Measurements from ENCODE around the gene C11orf21. TPM values are rescaled to one million over a fixed set of nuclear protein-coding genes. Genes with fewer than 3 reads are reported as not detected.
"Not testable (repeated sequence)": the region's sequence is repeated elsewhere in the genome, so short reads cannot be mapped to it uniquely, and the experiment has no call there.

Gene C11orf21
- total and polyA plus RNA-seq, 2 experiments from 2014 or later, result 1.3 to 1.8 TPM

DNA sequence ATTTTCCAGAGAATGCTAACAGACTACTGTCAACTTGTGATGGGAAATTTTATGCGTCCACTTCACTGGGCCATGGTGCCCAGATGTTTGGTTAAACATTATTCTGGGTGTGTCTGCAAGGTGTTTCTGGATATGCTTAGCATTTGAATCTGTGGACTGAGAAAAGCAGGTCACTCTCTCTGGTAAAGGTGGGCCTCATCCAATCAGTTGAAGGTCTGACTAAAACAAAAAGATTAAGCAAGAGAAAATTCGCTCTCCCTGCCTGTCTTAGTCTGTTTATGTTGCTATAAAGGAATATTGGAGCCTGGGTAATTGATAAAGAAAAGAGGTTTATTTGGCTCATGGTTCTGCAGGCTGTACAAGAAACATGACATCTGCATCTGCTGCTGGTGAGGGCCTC, 43.3 kb upstream of the C11orf21 start:
- Histone ChIP-seq H3K36me3 (no peaks in the 10 kb centered on the region), H3K4me3 (no peak overlapping the region), H3K27me3 (no peaks in the 10 kb centered on the region), H3K4me1 (ENCODE audit: low read depth) (no peaks in the 10 kb centered on the region), H3K9me3 (ENCODE audit: low read depth) (no peaks in the 10 kb centered on the region), H3K27ac (no peak overlapping the region)
- DNase-seq (ENCODE audit: low read depth in 1 of 2, low spot score in 1 of 2), result no peak
- TF ChIP-seq, protein P1, sequence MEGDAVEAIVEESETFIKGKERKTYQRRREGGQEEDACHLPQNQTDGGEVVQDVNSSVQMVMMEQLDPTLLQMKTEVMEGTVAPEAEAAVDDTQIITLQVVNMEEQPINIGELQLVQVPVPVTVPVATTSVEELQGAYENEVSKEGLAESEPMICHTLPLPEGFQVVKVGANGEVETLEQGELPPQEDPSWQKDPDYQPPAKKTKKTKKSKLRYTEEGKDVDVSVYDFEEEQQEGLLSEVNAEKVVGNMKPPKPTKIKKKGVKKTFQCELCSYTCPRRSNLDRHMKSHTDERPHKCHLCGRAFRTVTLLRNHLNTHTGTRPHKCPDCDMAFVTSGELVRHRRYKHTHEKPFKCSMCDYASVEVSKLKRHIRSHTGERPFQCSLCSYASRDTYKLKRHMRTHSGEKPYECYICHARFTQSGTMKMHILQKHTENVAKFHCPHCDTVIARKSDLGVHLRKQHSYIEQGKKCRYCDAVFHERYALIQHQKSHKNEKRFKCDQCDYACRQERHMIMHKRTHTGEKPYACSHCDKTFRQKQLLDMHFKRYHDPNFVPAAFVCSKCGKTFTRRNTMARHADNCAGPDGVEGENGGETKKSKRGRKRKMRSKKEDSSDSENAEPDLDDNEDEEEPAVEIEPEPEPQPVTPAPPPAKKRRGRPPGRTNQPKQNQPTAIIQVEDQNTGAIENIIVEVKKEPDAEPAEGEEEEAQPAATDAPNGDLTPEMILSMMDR (IDR thresholded peaks at IDR 0.05; ENCODE audit: low read depth, low read length), result no peak

DNA sequence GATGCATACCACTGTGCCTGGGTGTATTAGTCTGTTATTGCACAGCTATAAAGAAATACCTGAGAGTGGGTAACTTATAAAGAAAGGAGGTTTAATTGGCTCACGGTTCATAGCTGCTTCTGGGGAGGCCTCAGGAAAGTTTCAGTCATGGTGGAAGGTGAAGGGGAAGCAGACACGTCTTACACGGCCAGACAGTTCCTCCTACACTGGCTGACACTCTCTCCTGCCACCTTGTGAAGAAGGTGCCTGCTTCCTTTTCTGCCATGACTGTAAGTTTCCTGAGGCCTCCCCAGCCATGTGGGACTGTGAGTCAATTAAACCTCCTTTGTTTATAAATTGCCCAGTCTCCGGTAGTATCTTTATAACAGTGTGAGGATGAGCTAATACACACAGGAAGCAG, 41.8 kb upstream of the C11orf21 start:
- Histone ChIP-seq H3K27ac (no peak overlapping the region), H3K4me3 (no peak overlapping the region), H3K36me3 (no peaks in the 10 kb centered on the region), H3K9me3 (ENCODE audit: low read depth) (no peaks in the 10 kb centered on the region), H3K27me3 (no peaks in the 10 kb centered on the region), H3K4me1 (ENCODE audit: low read depth) (no peaks in the 10 kb centered on the region)
- DNase-seq (ENCODE audit: low read depth in 1 of 2, low spot score in 1 of 2), result no peak
- TF ChIP-seq, protein P1 (IDR thresholded peaks at IDR 0.05; ENCODE audit: low read depth, low read length), result no peak

DNA sequence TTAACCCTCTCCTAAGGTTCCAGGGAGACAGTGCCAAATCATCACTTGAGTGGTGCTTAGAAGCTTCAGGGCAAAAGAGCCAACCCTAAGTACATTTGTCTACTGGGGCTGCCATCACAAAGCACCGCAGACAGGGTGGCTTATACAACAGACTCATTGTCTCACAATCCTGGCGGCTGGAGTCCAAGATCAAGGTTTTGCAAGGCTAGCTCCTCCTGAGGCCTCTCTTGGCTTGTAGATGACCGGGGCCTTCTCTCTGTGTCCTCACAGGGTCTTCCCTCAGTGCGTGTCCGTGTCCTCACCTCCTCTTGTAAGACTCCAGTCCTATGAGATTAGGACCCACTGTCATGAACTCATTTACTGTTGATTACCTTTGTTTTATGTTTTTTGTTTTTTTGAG, 41.3 kb upstream of the C11orf21 start:
- TF ChIP-seq, protein P1 (IDR thresholded peaks at IDR 0.05; ENCODE audit: low read depth, low read length), result no peak
- Histone ChIP-seq H3K27ac (no peak overlapping the region), H3K4me1 (ENCODE audit: low read depth) (no peaks in the 10 kb centered on the region), H3K27me3 (no peaks in the 10 kb centered on the region), H3K9me3 (ENCODE audit: low read depth) (no peaks in the 10 kb centered on the region), H3K36me3 (no peaks in the 10 kb centered on the region), H3K4me3 (no peak overlapping the region)
- DNase-seq (ENCODE audit: low read depth in 1 of 2, low spot score in 1 of 2), result peak in 1 of 2 donors; percentile 52

DNA sequence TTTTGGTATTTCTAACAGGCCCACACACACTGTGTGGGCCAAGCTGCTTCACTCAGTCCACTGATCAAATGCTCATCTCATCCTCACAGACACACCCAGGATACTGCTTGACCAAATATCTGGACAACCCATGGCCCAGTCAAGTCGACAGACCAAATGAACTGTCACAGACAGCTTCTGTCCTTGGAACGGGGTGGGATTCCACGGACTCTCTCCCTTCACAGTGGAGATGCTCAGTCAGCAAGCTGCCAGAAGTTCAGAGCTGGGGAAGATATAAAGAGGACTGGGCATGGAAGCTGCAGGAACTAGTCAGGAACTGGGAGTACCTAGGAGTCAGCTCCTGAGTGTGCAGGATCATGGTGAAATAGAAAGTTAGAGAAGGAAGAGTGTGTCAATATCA, 40.8 kb upstream of the C11orf21 start:
- H3K36me3 ChIP-seq, result no peaks in the 10 kb centered on the region
- no peak overlapping the region for H3K4me3 ChIP-seq
- no peaks in the 10 kb centered on the region for H3K9me3 ChIP-seq (ENCODE audit: low read depth)
- TF ChIP-seq, protein P1 (IDR thresholded peaks at IDR 0.05; ENCODE audit: low read depth, low read length), result no peak
- H3K27me3 ChIP-seq, result no peaks in the 10 kb centered on the region
- no peaks in the 10 kb centered on the region for H3K4me1 ChIP-seq (ENCODE audit: low read depth)
- DNase-seq (ENCODE audit: low read depth in 1 of 2, low spot score in 1 of 2), result no peak
- H3K27ac ChIP-seq, result no peak overlapping the region

DNA sequence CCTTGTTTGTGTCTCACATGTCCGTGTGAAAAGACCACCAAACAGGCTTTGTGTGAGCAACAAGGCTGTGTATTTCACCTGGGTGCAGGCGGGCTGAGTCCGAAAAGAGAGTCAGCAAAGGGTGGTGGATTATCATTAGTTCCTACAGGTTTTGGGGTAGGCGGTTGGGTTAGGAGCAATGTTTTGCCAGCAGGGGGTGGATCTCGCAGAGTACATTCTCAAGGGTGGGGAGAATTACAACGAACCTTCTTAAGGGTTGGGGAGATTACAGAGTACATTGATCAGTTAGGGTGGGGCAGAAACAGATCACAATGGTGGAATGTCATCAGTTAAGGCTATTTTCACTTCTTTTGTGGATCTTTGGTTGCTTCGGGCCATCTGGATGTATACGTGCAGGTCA, 37.0 kb upstream of the C11orf21 start:
- not testable (repeated sequence) for H3K36me3 ChIP-seq; H3K27ac ChIP-seq; H3K4me3 ChIP-seq; H3K4me1 ChIP-seq (ENCODE audit: low read depth); H3K27me3 ChIP-seq; DNase-seq (ENCODE audit: low read depth in 1 of 2, low spot score in 1 of 2); H3K9me3 ChIP-seq (ENCODE audit: low read depth)

- DNase-seq (ENCODE audit: low read depth in 1 of 2, low spot score in 1 of 2); H3K27me3 ChIP-seq; H3K4me1 ChIP-seq (ENCODE audit: low read depth); H3K36me3 ChIP-seq; H3K4me3 ChIP-seq; H3K9me3 ChIP-seq (ENCODE audit: low read depth); H3K27ac ChIP-seq: not testable (repeated sequence)
These were observed 33.6 kb upstream of the C11orf21 start for GRCh38 chr11:2335286-2335685.

DNA sequence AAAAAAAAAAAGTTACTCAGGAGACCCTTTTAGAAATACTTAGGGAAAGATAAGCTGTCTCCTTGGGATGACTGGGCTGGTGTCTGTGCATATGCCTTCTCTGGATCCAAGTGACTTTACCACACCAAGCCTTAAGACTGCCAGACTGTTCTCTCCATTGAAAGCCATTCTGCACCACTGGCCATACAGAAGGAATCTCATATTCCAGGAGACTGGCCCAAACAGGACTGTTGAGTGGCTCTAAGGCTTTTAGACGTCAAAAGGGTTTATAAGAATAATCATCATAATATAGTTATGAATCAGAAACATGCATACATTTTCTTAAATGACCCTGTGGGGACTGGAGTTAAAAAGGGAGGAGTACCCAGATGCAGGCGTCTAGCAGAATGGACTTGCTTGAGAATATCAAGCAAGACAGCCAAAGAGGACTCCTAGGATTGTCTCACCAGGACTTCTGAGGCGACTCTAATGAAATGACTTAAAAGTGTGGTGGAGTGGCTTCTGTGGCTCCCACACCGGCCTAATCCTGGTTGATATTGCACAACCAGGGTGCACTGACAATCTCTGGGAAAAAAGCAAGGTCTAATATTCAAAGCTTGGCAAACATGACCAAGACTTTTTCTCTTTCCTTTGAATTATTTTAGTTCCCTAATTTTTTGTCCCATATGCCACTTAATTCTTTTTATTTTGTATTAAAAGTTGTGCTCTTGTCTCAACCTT, 31.9 kb upstream of the C11orf21 start:
- H3K9me3 ChIP-seq (ENCODE audit: low read depth); DNase-seq (ENCODE audit: low read depth in 1 of 2, low spot score in 1 of 2); H3K27ac ChIP-seq; H3K4me3 ChIP-seq; H3K36me3 ChIP-seq; H3K27me3 ChIP-seq; H3K4me1 ChIP-seq (ENCODE audit: low read depth): not testable (repeated sequence)

- H3K27ac ChIP-seq; DNase-seq (ENCODE audit: low read depth in 1 of 2, low spot score in 1 of 2); H3K27me3 ChIP-seq; H3K4me1 ChIP-seq (ENCODE audit: low read depth); H3K9me3 ChIP-seq (ENCODE audit: low read depth); H3K4me3 ChIP-seq; H3K36me3 ChIP-seq: not testable (repeated sequence)
These were observed 30.9 kb upstream of the C11orf21 start for GRCh38 chr11:2332569-2332968.
